ENCODE data around the gene GRID1.

GRID1 gene

GRCh38 chr10:86262688-86263181 lies 103.9 kb downstream of the GRID1 start:
- no peak for DNase-seq

DNA sequence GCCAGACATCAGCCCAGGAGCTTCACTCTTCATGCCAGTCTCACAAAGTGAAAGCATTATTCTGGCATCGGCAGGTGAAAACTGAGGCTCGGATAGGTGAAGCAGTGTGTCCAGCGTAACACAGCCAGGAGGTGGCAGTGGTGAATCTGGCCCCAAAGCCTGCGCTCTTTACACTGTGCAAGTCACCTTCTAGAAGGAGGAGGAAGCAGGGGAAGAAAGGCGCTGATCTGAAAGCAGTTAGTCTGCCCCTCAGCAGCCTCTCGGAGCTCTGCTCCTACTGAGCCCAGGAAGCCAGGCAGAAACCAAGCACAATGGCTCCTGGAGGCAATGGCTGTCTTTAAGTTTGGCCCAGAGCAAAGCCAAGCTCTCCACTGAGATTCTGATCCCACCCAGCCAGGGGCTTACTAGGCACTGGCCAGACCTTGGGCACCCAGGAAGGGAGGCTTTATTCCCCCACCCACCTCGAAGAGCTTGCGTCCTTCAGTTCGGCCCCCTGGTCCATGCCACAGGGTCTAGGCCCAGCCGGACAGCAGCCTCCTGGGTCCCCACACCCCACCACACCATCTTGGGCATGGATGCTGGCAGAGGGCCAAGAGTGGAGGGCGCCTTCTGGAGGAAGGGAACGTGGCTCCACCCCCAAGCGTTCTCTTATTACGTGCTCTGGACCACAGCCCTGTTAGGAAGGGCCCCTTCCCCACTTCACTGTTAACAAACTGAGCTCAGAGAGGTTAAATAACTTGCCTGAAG lies 104.5 kb downstream of the GRID1 start:
- DNase-seq = no peak

DNA sequence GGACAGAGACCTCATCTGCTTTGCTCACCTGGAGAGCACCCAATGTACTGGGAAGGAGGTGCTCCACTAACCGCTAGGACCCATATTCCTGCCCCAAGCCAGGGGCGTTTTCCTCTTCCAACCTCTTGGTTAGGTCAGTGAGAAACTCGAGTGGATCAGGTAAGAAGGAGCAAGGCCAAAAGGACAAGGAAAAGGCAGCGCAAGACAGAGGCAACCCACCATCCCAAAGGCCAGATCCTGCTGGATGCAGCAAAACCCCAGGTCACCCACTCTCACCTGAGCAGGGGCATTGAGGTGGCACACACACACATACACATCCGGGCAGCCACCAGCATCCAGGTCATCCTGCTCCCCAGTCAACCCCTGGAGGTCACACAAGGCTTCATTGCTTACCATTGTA lies 105.1 kb downstream of the GRID1 start:
- DNase-seq = no peak

DNA sequence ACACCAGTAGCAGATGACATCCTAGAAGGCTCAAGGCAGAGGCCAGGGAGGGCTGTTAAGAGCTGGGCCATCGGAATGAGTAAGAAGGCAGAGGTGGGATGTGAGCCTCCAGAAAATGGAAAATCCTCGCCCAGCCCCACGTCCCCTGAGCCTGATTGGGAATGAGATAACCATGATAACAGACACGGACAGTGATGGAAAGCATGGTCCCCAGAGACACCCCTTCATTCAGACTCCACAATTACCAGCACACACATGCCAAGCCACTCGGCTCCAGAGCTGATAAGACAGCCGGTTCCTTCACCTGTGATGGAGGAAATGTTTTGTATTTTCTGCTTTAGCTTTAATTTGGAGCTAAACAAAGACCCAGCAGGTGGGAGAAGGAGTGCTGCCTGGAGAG lies 106.0 kb downstream of the GRID1 start:
- no peak for DNase-seq

GRCh38 chr10:86259901-86260562 lies 106.6 kb downstream of the GRID1 start:
- no peak for DNase-seq

DNA sequence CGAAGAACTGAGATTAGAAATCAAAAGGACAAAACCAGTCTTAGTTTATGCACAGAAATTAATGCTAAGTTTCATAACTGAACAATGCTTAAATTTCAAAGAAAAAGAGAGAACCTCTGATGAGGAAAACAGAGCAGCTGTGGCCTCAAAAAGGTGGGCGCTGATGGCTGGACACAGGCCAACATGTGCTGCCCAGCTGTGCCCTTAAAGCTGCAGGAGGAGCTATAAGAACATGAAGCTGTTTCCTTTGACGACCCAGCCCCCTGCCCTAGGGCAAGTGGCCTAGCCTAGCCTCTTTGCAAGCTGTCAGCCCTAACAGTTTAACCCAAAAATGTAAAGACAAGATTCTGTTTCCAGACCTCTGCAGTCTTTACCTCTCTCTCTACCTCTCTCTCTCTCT lies 107.7 kb downstream of the GRID1 start:
- DNase-seq = no peak

DNA sequence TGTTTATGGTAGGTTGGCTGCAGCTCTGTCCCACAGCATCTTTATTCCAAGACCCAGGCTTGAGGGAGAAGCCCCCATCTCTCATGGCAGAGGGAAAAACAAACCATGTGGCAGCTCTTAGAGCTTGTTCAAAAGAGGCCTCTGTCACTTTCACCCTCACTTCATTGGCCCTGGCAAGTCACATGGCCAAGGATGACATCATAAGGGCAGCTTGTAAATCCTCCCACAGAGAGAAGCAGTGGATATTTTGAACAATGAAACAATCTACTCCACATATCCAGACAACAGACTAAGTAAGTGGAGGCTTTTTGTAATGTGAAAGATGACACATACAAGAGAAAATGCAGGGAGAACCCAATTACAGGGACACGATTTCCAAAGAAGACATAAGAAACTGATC lies 108.1 kb downstream of the GRID1 start:
- DNase-seq = no peak

DNA sequence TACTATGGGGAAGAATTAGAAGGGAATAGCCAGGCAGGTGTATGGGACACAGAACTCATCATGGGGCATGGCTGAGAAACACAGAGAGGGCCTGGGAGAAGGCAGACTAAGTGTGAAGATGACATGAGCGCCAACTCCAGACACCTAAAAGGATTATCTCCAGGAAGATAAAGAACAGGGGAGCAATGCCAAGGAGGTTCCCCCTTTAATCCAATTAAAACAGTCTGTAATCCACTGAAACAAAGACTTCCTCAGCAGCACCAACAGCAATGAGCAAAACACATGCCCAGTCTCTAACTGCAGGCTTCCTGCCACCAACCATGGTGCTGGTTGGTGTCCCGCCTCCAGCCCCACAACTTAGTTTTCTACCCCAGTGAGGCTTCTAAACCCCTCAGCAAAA lies 108.9 kb downstream of the GRID1 start:
- DNase-seq = no peak

- no peak for DNase-seq
Measured at GRCh38 chr10:86256690-86257315, 109.8 kb downstream of the GRID1 start.

DNA sequence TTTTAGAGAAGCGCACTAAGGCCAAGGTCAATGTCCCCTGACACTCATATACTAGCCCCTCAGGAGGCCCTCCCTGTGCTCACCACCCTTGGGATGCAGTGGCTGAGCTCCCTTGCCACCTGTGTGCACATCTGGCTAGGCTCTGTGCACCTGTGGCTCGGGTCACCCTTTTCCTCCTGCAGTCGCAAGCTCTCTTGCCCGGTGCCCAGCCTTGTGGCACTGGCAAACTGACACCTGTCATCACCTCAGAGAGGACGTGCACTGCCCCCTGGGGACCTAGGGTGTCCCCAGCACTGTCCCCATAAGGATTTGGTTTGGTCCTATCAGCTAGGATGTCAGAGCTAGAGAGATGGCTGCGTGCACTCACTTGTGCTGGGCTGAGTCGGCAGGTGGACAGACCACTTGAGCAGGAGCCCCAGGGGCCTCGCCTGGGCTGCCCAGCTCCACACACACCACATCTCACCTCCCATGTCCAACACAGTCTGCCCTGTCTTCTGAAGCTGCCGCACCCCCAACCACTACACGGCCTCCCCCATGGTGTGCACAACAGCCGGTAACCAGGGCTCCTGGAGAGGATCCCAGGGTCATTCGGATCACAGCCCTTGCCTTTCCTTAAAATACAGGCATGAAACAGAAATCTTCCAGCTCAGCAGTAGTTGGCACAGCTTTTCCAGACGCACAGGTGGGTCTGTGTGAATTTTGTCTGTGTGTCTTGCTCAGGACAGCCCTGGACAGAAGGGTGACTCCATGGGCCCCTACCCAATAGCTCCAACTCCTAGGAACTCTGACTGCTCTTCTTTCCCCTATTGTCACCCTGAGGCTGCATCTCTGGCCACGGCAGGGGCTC lies 111.0 kb downstream of the GRID1 start:
- no peak for DNase-seq

DNA sequence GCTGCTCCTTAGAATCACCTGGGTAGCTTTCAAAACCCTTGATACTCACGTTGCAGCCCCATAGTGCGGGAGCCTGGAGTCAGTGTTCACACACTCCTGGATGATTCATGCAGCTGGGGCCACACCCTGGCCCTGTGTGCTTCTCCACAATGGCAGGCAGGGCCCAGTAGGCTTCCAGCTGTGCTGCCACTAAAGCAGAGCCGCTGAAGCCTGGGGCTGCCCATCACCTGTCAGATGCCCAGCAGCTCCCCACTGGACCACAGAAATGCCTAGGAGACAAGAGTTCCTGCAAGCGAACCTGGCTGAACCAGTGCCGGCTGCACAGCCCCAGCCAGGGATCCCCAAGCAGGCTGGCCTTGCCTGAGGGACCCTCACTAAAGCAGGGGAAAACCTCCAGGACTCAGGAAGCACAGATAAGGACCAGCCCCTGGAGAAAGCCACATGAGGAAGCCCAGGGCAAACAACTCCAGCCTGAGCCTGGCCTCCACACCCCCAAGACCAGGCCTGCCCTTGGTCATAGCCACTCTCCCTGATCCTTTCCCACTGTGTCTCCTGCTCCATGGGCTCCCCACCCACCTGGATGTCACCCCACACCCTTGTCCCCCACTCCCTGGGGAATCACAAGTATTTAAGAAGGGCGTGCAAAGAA lies 111.9 kb downstream of the GRID1 start:
- no peak for DNase-seq

- DNase-seq = no peak
Measured at GRCh38 chr10:86254081-86254480, 112.5 kb downstream of the GRID1 start.

DNA sequence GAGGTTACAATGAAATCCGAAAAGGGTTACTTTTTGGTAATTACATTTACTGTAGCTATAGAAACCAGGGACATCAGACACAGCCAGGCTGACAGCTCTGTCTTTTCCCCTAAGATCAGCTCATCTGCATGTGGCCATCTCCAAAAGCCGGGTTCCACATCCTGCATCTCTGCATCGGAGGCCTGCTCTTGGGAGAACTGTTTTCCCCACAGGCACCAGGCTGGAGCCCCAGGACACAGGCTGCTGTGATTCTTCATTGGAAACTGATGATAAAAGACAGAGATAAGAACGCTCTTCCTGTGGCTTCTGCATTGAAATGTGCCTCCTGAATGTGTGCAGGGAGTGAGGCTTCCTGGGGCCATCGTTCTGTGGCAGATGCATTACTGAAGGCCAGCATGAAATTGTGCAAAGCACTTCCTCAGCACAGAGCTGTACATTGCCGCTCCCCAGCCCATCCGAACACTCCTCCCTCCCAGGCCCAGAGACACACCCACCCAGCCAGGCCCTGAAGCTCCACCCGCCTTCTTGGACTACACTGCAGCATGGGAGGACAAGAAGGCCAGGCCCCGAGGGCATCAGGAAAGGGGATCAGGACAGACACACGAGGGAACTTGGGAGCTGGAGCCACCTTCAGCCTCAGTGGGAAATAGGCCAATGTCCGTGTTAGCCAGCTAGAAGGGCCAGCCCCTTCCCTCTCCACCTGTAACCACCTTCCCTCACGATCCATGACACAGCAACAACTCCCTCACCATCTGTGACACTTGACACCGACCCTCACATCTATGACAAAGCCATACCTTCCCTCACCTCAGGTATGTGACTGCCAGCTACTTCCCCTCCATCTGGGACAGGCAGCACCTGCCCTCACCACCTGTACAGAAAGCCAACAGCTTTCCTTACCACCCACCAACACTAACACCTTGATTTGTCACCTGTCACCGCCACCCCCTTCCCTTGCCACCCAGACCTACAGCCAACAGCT lies 113.2 kb downstream of the GRID1 start:
- no peak for DNase-seq

- DNase-seq = no peak
Measured at GRCh38 chr10:86252556-86252955, 114.0 kb downstream of the GRID1 start.

DNA sequence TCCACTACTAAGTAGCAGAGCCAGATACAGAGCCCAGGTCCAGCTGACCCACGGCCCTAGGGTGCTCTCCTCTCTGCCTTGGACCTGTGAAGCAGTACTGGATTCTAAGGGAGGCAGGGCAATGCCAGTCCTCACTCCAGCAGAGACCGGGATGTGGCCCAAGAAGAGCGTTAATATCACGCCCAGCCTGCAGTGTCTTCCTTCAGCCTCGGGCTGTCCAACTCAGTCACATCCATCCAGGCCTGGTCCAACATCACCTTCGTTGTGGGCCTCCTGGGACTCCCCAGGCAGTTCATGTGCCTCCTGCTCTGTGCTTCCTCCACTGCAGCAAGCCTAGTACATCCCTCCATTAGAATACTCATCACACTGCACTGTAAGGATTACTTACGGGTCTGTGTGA lies 114.5 kb downstream of the GRID1 start:
- DNase-seq = no peak

DNA sequence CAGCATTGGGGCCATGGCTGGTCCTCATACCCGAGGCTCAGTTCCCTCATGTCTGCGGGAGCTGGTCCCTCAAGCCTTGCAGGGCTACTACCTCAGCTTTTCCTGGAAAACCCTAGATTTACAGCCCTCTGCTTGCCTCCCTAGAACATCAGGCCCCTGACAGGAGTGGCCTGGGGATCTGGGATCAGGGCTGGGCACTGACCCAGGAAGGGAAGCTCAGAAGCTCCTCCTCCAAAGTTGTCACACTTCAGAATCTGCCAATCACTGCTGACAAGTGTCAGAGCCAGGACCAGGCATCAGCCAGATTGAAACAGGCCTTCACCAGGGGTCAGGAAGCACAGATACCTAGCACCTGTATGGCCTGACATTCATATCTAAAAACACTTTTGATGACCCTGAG lies 115.2 kb downstream of the GRID1 start:
- DNase-seq = no peak

DNA sequence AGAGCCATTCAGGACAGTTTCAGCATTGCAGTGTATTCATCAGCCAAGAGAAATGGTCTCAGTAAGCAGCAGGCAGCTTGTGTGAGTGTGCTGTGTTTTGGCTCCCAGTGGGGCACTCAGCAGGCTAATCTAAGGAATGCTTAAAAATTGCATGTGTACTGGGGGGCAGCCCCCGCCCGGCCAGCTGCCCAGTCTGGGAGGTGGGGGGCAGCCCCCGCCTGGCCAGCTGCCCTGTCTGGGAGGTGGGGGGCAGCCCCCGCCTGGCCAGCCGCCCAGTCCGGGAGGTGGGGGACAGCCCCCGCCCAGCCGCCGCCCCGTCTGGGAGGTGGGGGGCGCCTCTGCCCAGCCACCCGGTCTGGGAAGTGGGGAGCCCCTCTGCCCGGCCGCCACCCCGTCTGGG lies 116.2 kb downstream of the GRID1 start:
- DNase-seq = no peak

GRCh38 chr10:86249794-86250193 lies 116.8 kb downstream of the GRID1 start:
- DNase-seq = no peak

- DNase-seq = no peak
Measured at GRCh38 chr10:86248062-86248461, 118.5 kb downstream of the GRID1 start.

DNA sequence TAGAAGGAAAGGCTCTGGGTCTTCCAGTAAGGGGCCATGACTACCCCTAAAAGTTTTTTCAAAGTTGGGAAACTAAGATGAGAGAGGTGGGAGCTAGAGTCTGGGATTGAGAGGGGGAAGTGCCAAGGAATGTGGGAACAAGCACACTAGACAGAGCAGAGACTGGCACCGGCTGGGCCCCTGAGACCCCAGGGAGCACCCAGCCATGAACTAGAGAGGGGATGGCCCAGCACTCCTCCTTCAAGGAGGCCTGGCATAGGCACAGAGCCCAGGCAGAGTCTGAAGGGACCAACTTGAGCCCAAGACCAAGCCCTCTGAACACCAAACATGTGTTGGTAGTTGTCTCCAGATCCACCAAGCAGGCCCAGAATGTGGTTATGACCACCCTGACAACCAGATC lies 119.0 kb downstream of the GRID1 start:
- DNase-seq = no peak

GRCh38 chr10:86247073-86247472 lies 119.5 kb downstream of the GRID1 start:
- no peak for DNase-seq

All from CD4-positive, alpha-beta T cell treated with Interleukin-1 beta for 1 hour (primary cell).